Calu3 (cell line): ENCODE data around the gene ELOVL1. TPM values are rescaled to one million over a fixed set of nuclear protein-coding genes. Genes with fewer than 3 reads are reported as not detected.

ENCODE experiments used
- BruUV-seq: library from RNA; stranded (reverse); fragments of 400-500 nt; replicated peaks from 2 replicates; lab custom pipeline; 2021; lab: Mats Ljungman, UMichigan
- CTCF ChIA-PET: fragments of 300-600 bp; sonication (Branson Sonifier 250); formaldehyde crosslinking; loops from one replicate; lab custom pipeline; 2022; ENCODE audit warnings: antibody characterized with exemption; lab: Charles Lee
- DNase-seq: peaks from one replicate; pipeline ENCODE4 v3.0.0; 2022
- H3K27ac Mint-ChIP-seq: one replicate; pipeline ENCODE4 v1.8.0; 2022; ENCODE audit warnings: mixed read lengths; ENCODE audit not compliant: unreplicated experiment
- H3K27me3 Mint-ChIP-seq: one replicate; pipeline ENCODE4 v1.8.0; 2022; ENCODE audit warnings: mixed read lengths; ENCODE audit not compliant: unreplicated experiment
- H3K36me3 Mint-ChIP-seq: one replicate; pipeline ENCODE4 v1.8.0; 2022; ENCODE audit warnings: mild to moderate bottlenecking, moderate library complexity, mixed read lengths; ENCODE audit not compliant: insufficient read depth, unreplicated experiment
- H3K4me1 Mint-ChIP-seq: one replicate; pipeline ENCODE4 v1.8.0; 2022; ENCODE audit warnings: mild to moderate bottlenecking, low read depth, mixed read lengths; ENCODE audit not compliant: unreplicated experiment
- H3K4me3 Mint-ChIP-seq: one replicate; pipeline ENCODE4 v1.8.0; 2022; ENCODE audit warnings: mild to moderate bottlenecking, low read depth, moderate library complexity, mixed read lengths; ENCODE audit not compliant: unreplicated experiment
- H3K9me3 Mint-ChIP-seq: one replicate; pipeline ENCODE4 v1.8.0; 2022; ENCODE audit warnings: low read depth, mixed read lengths; ENCODE audit not compliant: unreplicated experiment
- intact Hi-C: fragments of 100-400 bp; cut with micrococcal nuclease; formaldehyde crosslinking; loops from one replicate; pipeline ENCODE4 v1.10.0; 2022; ENCODE audit not compliant: unreplicated experiment
- total RNA-seq: library from RNA; stranded (reverse); gene quantifications from 2 replicates; pipeline ENCODE4 v1.2.3, GENCODE V29; 2022
- TF ChIP-seq, protein P1 (sequence below): fragments of 200-600 bp; IDR thresholded peaks from one replicate; pipeline ENCODE4 v1.8.0; 2022; ENCODE audit warnings: antibody characterized with exemption; ENCODE audit not compliant: unreplicated experiment

The ELOVL1 gene
- total RNA-seq, 1 experiment from 2014 or later = 107 TPM

DNA sequence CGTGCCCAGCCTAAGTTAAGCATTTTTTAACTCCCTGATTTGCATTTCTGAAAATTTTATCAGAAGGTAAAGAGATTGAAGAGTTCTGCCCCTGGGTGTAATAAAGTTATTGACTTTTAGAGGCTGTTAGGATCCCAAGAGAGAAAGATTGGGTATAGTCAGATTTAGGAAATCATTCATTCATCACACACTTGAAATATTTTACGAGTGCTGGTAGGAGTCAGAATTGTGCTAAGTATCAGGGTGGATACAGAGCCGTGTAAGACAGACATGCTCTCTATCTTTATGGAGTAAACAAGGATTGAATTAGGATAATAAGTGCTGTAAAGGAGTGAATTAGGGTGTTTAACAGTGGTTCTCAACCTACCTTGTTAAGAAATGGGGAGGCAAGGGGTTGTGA, 24.9 kb upstream of the ELOVL1 start:
- BruUV-seq = no TSS peak
- TF ChIP-seq, protein P1, sequence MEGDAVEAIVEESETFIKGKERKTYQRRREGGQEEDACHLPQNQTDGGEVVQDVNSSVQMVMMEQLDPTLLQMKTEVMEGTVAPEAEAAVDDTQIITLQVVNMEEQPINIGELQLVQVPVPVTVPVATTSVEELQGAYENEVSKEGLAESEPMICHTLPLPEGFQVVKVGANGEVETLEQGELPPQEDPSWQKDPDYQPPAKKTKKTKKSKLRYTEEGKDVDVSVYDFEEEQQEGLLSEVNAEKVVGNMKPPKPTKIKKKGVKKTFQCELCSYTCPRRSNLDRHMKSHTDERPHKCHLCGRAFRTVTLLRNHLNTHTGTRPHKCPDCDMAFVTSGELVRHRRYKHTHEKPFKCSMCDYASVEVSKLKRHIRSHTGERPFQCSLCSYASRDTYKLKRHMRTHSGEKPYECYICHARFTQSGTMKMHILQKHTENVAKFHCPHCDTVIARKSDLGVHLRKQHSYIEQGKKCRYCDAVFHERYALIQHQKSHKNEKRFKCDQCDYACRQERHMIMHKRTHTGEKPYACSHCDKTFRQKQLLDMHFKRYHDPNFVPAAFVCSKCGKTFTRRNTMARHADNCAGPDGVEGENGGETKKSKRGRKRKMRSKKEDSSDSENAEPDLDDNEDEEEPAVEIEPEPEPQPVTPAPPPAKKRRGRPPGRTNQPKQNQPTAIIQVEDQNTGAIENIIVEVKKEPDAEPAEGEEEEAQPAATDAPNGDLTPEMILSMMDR = no peak
- CTCF ChIA-PET = no interaction called here
- peaks cover 19% of the 10 kb centered on the region for H3K36me3 Mint-ChIP-seq
- H3K4me1 Mint-ChIP-seq = peaks cover 22% of the 10 kb centered on the region
- no peaks in the 10 kb centered on the region for H3K9me3 Mint-ChIP-seq
- no peak for DNase-seq
- no peak overlapping the region for H3K27ac Mint-ChIP-seq
- H3K4me3 Mint-ChIP-seq = no peak overlapping the region
- H3K27me3 Mint-ChIP-seq = no peaks in the 10 kb centered on the region
- intact Hi-C loops = no loop called here

DNA sequence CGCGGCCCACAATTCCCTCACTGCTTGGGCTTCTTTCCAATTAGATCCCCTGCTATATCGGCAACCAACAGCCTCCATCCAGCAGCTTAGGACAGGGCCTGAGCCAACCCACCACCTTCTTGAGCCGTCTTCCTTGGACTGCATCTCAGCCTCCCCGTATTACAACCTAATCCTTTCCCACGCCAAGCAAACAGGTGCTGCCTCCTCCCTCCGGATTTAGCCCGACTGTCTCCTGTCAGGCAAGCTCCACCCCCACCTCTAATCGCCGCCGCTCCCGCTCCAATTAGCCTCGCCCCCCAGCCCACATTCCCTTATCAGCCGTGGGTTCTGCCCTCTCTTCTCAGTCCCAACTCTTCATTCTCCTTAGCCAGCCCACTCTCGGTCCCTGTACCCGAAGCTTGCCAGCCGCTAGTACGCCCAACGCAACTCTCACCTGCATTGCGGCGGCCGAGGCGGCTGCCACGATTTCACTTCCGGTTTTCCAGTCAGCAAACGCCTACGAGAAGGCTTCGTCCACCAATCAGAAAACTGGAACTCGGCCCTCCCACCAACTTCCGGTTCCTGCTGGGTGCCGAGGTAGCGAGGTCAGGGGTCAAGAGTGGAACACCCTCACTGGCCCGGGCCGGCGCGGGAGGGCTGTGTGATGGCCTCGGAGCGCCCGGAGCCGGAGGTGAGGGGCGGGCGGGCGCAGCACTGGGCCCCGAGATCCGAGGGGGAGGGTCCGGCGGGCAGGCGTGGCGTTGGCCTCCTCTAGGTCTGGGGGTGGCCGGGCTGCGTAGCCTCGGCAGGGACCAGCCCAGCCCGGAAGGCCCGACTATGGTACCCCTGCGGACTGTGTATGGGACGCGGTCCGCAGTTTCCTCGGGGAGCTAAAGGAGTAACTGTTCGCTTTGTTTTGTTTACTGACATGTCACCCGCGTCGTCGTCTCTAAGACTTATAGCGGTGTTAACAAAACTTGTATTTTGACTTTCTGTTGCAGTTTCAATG, 21.8 kb upstream of the ELOVL1 start, which contains the start of the genes MED8 and SZT2:
Gene MED8, minus strand, starts transcription at position 475 of the 988 bp plus-strand sequence. Its CDS starts 36 bp downstream, at position 439.
Gene SZT2, plus strand, starts transcription at position 574 of the 988 bp plus-strand sequence. Its CDS starts 70 bp downstream, at position 644.
- intact Hi-C loops = no loop called here
- Mint-ChIP-seq H3K4me3 (peak within 1 kb of the TSS; percentile 97), H3K27me3 (no peaks in the 10 kb centered on the region), H3K36me3 (peaks cover 19% of the 10 kb centered on the region), H3K4me1 (peaks cover 25% of the 10 kb centered on the region), H3K27ac (peak within 1 kb of the TSS; percentile 94), H3K9me3 (no peaks in the 10 kb centered on the region)
- CTCF ChIA-PET = interaction anchor here (0.9 to 1.4 kb wide), 2 partner anchors 18 to 157 kb away, joined by 3 read pairs; no protein-coding TSS in a partner anchor
- TF ChIP-seq, protein P1 = no peak
- BruUV-seq = no TSS peak
- DNase-seq = peak; percentile 95

DNA sequence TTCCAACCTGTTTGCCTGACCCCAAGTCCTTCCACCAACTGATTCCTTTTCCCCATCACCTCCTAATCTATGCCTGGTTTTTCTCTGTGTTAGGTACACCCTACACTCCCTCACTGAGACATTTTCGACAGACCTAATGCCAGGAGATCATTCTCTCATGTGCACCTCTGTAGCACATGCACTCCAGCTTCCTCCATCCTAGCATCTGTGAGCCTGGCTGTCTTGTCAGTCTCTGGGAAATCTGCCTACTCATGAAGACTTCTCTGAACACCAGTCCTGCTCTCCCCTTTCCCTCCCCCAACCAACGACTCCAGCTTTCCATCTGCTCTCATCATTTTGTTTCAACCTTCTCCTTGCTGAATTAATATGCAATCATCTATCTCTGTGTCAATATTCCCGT, 20.8 kb upstream of the ELOVL1 start:
- Mint-ChIP-seq H3K4me1 (peaks cover 25% of the 10 kb centered on the region), H3K36me3 (peaks cover 20% of the 10 kb centered on the region), H3K4me3 (peak overlapping the region; percentile 97), H3K27me3 (no peaks in the 10 kb centered on the region), H3K27ac (peak overlapping the region; percentile 94), H3K9me3 (no peaks in the 10 kb centered on the region)
- intact Hi-C loops = no loop called here
- BruUV-seq = no TSS peak
- no peak for DNase-seq
- TF ChIP-seq, protein P1 = no peak
- CTCF ChIA-PET = interaction anchor here (0.6 kb wide), 2 partner anchors 30 to 108 kb away, joined by 3 to 6 read pairs; no protein-coding TSS in a partner anchor

DNA sequence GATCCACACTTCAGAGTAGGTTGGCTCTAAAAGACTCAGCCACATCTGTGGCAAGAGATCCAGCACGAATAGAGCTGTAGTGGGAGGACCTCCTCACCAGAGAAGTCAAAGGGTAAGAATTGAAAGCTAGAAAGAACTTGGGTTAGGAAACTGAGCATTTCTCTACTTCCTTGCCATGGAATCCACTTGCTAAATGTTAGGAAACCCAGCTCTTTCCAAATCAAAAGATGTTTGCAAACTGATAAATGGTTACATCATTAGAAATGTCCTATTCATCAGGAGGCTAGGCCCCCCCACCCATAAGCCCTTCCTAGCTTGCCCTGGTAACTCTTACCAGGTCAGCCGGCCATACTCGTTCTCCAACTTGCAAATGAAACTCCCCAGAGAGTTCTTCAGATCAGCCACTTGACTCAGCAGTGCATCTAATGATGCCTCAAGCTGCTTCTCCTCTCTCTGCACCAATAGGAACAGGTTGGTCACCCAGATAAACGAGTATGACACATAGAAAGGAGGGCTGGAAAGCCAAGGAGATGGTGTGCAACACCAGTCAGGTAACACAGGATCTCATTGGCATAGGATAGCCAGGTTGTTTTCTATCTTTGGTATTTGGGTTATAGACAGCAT, 20.3 kb upstream of the ELOVL1 start:
- Mint-ChIP-seq H3K27ac (peak overlapping the region; percentile 94), H3K9me3 (no peaks in the 10 kb centered on the region), H3K36me3 (peaks cover 26% of the 10 kb centered on the region), H3K4me1 (peaks cover 25% of the 10 kb centered on the region), H3K4me3 (peak overlapping the region; percentile 97), H3K27me3 (no peaks in the 10 kb centered on the region)
- BruUV-seq = no TSS peak
- TF ChIP-seq, protein P1 = no peak
- intact Hi-C loops = no loop called here
- CTCF ChIA-PET = interaction anchor here (0.6 kb wide), 1 partner anchor 30 kb away, joined by 3 read pairs; no protein-coding TSS in a partner anchor
- no peak for DNase-seq
